Heart left ventricle (tissue), 13 donors: Measurements from ENCODE around the gene ATP6V1D.

ENCODE experiments used
- POLR2A ChIP-seq, 2 donors: fragments of 450-650 bp; IDR thresholded peaks; one replicate each; pipeline ENCODE4 v1.6.1; 2017; ENCODE audit warnings: antibody characterized with exemption in 2 of 2, mild to moderate bottlenecking in 2 of 2, moderate library complexity in 2 of 2
- TF ChIP-seq, protein P1 (sequence below), 12 donors: fragments of 200-600 bp; sonication (generic) in 4 of 12; IDR thresholded peaks; one replicate each; pipeline versions ENCODE4 v1.5.0 to v1.8.0; 2018 to 2022; ENCODE audit warnings: antibody characterized with exemption in 12 of 12, mild to moderate bottlenecking in 5 of 12
- donor health status: ischemic (EF 13 %, LVEDD 7.1; RV severe dilation, severe dysfunction).
- donor health status: DM: no; HTN: yes; CAD: no.
- donor health status: DM: no; HTN: no; CAD: no.
- donor health status: ischemic (EF 25% LVEDD 6.9; RV normal size, moderate dysfunction).
- donor health status: ischemic (EF 25% LVEDD 5.7; RV mildly dilated, moderate dysfunction).
- donor health status: ischemic (EF 35%, LVEDD 5.7; RV mildly dilated, moderate dysfunction).
- donor health status: nonischemic (EF 11% LVEDD 7.7; RV severe dilation, severe dysfunction).
- donor health status: DM: yes; HTN: yes; CAD: no.
- donor health status: PGD.
- donor health status: ischemic (EF 29% LVEDD 5.4; RV normal size, mild dysfunction).
- donor health status: nonischemic (EF 23%, LVEDD 6.1; RV moderate dilation, normal function).

GRCh38 chr14:67335781-67336180 is 23.8 kb downstream of the ATP6V1D start:
- TF ChIP-seq, protein P1, sequence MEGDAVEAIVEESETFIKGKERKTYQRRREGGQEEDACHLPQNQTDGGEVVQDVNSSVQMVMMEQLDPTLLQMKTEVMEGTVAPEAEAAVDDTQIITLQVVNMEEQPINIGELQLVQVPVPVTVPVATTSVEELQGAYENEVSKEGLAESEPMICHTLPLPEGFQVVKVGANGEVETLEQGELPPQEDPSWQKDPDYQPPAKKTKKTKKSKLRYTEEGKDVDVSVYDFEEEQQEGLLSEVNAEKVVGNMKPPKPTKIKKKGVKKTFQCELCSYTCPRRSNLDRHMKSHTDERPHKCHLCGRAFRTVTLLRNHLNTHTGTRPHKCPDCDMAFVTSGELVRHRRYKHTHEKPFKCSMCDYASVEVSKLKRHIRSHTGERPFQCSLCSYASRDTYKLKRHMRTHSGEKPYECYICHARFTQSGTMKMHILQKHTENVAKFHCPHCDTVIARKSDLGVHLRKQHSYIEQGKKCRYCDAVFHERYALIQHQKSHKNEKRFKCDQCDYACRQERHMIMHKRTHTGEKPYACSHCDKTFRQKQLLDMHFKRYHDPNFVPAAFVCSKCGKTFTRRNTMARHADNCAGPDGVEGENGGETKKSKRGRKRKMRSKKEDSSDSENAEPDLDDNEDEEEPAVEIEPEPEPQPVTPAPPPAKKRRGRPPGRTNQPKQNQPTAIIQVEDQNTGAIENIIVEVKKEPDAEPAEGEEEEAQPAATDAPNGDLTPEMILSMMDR (IDR thresholded peaks at IDR 0.05) = peak in 5 of 12 donors; percentile 8 to 42 (median 30)
- TF ChIP-seq POLR2A (IDR thresholded peaks at IDR 0.05) = no peak
